Body of pancreas (tissue), 4 donors: ENCODE measurements around the gene NPAS2.

ENCODE experiments used
- CTCF ChIP-seq, 7 experiments: fragments of 450-650 bp in 4 of 7; fragments of 200-600 bp in 3 of 7; sonication (generic) in 3 of 7; IDR thresholded peaks; one replicate each; pipeline ENCODE4 v1.5.1; 2016 to 2019; ENCODE audit warnings: antibody characterized with exemption in 7 of 7
- POLR2A ChIP-seq, 3 donors: fragments of 450-650 bp; IDR thresholded peaks; one replicate each; pipeline ENCODE4 v1.6.1; 2016; ENCODE audit warnings: antibody characterized with exemption in 3 of 3, mild to moderate bottlenecking in 2 of 3

- TF ChIP-seq CTCF (IDR thresholded peaks at IDR 0.05): no peak
- TF ChIP-seq POLR2A (IDR thresholded peaks at IDR 0.05): no peak
Observed at GRCh38 chr2:100832885-100833284, 12.9 kb downstream of the NPAS2 start.
